ENCODE measurements around the gene GRB7.
"Not testable (repeated sequence)": the region's sequence is repeated elsewhere in the genome, so short reads cannot be mapped to it uniquely, and the experiment has no call there.

Gene GRB7

DNA sequence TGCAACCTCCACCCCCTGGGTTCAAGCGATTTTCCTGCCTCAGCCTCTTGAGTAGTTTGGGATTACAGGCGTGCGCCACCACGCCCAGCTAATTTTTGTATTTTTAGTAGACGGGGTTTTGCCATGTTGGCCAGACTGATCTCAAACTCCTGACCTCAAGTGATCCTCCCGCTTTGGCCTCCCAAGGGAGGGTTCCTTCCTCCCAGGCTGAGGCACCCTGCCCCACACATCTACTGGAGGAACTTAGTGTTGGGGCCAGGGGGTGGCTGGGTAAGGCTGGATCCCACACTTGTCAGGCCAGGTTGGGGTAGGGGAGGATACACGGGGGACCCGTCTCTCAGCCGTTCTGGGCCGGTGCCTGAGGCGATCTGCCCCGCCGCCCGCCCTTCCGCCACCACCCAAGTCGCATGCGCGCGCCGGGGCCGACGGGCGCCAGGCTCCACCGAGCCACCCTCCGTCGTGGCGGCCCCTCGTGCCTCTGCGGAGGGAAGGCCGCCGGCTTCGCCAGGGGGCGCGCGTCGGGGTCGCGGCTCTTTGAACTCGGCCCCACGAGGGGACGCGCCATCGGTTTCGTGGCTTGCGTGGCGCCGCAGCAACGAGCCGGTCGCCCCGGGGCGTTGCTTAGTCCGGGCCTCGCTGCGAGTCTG, 15.9 kb downstream of the GRB7 start:
- DNase-seq: no peak

DNA sequence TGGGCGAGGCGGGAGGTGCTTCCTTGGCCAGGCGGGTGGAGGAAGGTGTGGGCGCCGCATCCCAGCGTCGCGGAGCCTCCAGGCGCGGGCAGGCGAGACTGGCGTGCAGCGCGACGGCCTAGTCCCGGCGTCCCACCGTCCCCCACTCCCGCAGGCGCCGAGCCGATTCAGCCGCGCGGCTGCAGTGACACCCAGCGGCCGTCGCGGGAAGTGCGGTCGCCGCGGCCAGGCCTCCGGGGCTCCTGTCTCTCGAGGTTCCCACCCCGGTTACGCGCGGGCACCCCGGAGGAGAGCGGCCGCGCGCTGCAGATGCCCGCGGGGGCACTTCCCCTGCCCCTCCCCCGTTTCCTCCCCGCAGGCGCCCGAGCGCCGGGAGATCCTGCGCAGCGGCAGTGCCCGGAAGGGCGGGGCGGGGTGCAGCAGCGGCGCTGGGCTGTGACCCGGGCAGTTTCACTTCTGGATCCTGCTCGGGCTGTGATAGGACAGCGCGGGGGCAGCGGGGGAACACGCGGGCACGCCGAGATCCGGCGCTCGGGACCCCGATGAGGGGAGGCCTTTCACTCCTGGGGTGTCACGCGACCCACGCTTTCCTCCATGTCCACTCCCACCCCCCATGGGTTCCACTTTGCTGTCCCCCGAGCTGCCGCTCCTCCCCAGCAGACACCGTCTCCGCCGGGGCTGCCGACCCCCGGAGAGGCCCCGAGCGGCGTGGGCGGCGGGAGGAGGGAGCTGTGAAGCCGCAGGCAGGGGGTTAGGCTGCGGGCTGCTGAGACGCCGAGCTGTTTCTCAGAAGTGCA, 16.6 kb downstream of the GRB7 start:
- DNase-seq: peak; percentile 88

DNA sequence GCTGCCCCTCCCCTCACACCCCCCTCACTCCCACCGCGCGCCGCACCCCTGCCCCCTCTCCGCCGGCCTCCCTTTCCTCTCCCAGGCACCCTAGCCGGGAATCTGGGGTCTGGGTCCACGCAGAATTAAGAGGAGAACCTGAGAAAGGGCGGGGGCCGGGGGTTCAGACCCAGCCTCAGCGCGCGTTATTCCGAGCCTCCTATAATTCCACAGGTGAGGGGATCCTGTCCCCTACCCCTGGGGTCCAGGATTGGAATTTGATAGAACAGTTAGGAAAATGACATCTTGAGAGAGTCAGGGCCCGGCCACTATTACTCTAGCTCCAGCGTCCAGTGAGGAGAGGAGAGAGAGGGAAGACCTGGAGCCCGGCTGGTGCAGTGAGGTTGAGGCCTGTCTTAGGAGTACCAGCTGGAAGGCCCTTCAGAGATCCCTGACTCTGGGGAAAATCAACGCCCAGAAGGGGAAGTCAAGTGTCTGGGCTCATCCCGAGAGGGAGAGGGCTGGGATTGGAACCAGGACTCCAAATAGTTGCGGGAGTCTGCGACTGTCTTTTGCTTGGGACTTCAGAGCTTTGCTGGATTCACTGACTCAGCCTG, 17.3 kb downstream of the GRB7 start:
- no peak for DNase-seq

DNA sequence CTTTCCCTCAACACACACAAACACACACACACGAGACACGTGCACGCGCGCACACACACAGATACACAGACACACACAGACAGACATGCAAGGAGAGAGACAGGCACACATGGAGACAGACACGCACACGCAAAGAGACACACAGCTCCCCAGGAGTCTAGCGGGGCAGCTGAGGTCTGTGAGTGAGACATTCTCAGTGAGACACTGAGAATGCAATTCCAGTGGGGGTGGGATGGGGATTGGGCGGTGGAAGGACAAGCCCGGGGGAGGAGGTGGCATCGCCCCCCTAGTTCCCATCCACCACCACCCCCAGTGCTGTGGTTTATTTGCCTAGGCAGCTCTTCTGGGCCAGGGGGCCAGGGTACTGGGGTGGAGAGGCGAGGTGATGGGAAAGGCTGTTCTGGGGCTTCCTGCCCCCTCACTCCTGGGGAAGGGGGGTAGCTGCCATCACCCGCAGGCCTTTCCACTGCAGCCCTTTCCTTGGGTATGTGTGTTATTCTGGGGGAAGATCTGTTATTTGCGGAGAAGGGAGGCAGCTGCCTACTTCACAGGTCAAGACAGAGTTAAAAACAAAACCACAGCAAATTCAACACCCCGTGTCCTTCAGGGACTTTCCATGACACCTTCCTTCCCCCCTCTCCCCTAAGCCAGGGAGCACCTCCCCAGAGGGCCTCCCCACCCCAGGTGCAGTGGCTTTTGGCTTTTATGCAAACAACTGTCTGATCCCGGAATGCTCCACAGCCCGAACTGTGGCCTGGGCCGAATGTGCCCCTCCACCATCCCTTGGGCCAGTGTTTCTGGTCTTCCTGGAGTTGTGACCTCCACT, 18.0 kb downstream of the GRB7 start:
- no peak for DNase-seq

DNA sequence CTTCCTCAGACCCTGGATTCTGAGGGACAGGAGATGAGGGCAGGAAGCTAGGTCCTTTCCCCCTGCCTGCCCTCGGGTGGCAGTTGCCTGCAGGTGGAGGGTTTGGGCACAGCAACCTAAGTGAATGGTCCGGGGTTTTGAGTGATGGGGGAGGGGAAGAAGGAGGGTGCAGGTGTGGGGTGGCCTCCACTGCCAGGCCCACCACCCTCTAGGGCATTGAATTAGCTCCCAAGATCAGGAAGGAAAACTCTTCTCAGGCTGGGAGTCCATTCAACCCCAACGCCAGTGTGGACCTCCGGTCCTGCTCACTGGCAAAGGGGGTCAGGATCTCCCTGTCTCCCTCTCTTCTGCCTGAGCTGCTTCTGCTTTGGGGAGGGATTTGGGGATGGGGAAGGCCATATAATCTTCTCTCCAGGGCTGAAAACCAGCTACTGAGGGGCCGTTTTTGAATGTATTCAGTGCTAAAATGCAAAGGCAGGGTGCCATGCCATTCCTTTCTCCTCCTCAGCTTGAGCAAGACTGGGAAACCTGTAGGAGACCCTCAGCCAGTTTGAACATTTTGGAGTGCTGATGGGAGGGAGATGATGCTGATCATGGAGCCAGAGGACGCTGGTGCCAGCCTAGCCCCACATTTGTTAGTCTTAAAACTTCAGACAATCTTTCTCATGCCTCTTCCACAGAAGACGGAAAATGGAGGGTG, 18.8 kb downstream of the GRB7 start:
- DNase-seq: no peak

DNA sequence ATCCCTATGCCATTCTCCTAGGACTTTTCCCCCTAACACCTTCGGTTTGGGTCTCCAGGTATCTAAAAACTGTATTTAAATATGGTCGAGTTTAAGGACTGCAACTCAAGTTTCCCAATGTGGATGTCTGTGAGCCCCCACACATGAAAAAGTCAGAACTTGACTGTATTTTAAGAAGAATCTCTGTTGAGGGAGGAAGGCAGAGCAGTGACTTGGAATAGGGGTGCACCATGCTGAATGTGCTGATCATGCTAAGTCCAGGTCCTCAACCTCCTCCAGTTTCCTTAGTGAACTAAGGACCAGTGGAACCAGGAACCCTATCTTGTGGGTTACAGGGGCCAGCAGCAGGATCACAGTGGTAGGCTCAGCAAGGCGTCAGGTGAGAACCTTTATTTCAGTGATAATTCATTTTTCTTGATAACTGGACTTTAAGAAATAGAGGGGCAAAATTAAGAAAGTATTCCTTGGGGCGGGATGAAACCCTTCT, 19.5 kb downstream of the GRB7 start:
- DNase-seq: no peak

DNA sequence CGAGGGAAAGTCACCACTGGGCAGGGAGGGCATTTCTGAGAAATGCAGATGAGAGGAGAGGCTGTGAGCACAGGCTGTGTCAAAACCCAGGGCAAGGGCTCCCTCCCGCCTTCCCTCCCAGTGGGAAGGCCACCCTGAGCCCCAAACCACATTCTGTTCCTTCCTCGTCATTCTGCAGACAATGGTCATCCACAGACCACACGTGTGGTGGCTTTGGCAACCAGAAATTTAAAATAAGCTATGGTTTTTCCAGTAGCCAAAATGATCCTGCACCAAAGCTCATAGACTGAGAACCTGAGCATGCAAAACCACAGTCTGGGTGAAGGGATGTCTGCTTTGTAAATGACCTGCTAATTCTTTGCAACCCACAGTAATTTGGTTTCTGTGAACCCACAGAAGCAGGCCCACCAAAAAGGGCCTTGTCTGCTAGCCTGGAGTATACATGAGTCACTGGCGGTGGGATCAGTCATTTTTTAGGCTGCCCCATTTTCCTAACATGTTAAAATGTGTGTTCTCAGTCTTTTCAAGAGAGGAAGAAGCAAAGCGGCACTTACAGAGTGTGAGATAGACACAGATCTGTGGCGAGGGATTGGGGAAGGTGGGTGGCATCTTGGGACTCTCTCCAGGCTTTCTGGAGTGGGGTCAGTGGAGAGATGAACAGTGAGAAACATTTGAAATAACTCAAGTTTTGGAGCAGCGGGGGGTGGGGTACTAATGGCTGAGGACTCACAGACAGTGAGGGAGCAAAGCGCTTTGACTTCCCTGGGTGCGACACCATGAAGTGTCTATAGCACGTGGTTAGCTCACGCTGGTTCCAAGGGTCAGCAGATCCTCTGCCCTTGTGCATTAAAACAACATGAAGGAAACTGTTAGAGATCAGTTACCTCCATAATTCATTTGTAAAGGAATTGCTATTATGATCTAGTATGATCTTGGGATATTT, 20.5 kb downstream of the GRB7 start:
- DNase-seq: no peak

DNA sequence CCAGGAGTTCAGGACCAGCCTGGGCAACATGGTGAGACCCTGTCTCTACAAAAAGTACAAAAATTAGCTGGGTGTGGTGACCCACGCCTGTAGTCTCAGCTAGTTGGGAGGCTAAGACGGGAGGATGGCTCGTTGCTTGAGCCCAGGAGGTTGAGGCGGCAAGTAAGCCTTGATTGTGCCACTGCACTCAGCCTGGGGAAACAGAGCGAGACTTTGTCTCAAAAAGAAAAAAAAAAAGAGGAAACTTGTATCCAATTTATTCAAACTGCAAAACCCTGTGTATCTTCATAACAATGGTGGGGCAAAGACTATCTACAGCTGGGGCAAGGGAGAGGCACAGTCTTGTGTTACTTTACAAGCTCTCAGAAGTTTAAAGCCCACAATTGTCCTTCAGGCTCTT, 21.5 kb downstream of the GRB7 start:
- no peak for DNase-seq

DNA sequence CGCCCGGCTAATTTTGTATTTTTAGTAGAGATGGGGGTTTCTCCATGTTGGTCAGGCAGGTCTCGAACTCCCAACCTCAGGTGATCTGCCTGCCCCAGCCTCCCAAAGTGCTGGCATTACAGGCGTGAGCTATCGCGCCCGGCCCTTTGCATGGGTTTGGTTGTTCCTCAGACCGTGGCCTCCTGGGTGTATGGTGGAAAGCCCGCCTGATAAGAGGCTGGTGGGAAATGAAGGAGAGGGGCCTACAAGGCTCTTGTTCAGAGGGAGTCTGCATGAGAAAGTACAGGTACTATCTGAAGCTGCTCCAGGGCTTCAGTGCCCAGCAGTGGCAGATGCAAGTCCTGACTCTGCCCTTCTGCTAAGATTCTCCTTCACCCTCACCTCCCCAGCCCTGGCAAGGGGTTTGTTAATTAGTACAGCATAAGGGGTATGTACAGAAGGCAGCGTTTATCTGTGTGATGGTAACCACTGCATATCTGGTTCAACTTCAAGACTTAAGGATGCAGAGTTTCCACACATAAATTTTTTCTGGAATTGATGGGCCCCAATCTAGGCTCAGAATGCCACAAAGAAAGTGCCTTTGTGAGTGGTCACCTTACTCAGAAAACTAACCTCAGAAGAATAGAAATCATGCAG, 24.2 kb downstream of the GRB7 start:
- DNase-seq: no peak

DNA sequence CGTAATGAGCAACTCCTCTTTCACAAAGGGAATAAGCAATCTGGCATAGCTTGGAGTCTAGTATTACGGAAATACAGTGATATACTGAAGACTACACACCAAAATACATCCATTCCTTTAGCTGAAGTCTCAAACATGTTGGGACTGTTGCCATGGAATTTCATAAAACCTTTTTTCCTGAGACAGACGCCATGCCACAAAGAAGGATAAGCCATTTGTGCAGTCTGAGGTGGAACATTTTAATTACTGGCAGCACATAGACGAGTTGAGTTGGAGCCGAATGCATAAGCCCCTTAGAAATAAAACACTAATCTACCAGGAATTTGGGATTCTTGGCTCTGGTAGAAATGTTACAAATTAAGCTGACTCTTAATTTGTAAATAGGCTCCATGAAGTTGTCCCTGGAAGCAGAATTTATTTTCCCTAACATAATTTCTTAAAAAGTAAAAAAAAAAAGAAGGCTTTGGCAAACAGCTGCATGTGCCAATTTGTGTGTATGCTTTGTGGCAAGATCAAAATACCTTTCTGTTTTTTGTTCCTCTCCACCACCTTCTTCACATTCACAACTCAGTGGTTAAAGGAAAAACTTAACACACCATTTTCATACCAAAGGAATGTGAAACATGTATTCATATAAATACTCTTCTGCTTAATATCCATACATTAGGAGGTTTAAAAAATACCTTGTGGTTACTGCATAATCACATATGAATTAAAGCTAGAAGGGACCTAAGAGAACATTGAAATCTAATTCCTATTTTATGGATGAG, 25.5 kb downstream of the GRB7 start:
- DNase-seq: peak; percentile 22

DNA sequence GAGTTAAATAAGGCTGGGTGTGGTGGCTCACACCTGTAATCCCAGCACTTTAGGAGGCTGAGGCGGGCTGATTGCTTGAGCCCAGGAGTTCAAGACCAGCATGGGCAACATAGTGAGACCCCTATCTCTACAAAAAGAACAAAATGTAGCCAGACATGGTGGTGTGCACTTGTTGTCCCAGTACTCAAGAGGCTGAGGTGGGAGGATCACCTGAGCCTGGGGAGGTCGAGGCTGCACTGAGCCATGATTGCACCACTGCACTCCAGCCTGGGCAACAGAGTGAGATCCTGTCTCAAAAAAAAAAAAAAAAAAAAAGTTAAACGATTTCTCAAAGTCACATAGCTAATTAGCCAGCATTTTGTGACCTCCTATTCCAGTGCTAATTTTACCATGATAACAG, 26.4 kb downstream of the GRB7 start:
- not testable (repeated sequence) for DNase-seq

DNA sequence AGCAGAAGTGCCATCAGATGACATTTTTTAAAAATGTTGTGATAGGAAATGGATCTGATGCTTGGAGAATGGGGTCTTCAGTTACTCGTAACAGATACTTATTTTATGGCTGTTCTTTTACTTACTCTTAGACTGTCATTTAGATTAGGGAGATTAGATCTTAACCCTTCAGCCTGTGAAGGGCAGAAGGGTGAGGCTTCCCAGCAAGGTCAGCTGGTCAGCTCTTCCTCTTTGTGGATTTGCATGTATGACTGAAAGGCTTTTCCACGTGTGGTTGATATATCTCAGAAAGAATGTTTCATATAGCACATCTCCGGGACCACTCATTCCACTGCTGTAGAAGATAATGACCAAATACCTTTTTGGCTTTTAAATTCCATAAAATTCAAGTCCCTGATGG, 27.4 kb downstream of the GRB7 start:
- DNase-seq: no peak

DNA sequence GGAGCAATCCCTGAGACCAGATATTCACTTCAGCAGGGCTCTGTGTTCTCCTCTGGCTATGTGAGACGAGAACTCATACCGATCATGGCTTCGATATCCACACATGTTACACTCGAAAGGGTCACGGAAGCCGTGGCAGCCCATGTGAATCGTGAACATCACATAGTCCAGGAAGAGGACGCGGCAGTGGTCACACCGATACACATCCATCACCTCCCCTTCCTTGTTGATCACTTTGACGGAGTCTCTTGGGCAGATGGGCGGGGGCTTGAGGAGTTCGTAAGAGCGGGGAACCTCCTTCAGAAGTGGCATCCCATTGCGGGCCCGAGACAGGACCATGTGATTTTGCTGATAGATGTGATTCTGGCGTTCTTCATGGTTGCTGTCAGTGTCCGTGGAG, 28.0 kb downstream of the GRB7 start:
- DNase-seq: no peak

DNA sequence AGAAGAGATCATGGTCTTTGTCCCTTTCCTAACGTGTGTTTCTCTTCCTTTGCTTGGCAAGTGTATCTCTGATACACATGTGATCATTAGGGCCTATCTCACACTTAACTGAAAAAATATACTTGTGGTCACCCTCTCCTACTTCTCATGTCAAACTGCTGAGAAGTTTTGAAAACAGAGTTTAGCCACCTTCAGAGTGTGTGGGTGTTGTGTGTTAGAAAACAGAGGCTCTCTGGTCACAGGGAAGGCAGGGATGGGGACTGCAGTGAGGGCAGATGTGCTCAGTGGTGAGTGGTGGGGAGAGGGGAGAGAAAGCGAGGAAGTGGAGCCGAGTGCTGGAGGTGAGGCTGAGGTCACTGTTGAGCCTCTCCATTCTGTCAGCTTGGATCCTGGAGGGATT, 29.4 kb downstream of the GRB7 start:
- no peak for DNase-seq

DNA sequence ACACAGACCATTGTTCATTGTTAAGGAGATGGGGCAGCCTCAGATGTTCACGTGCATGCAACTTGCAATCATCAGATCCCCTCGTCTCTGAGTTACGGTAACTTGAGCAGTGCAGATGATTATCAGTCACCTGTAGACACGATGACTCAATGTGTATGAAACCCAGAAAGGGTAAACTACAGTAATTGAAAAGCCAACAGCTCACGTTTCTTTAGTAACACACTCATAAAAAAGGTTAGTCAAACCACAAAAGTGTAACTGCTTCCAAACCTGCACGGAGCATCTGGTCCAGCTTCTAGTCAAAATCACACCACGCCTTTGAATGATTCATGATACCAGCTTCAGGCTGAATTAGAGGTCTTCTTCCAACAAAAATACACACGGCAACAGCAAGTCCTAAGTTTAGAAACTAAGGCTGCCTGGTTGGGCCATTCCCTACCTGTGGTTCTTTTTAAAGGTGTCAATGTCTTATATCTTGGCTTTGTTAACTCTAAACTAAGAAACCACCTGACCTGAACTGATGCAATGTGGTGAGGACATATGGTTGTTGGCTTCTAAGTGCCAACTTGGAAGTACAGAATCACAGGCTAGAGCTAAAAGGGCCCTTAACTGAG, 32.3 kb downstream of the GRB7 start:
- no peak for DNase-seq

DNA sequence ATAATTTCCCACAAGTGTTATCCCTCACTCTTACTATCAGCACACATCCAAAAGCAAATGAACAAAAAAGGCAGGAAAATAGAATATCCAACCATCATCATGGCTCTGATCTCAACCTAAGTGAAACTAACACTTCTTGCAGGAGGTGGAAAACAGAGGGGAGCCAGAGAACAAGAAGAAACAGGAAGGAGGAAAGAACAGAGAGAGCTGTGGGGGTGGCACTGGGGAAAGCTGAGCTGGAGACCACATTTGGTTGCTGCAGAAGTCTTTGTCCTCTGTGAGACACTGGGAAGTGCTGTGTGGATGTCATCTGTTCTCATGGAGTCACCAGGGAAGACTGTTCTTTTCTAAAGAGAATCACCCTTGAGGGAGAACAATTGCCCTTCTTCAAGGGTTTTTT, 34.7 kb downstream of the GRB7 start:
- DNase-seq: no peak

DNA sequence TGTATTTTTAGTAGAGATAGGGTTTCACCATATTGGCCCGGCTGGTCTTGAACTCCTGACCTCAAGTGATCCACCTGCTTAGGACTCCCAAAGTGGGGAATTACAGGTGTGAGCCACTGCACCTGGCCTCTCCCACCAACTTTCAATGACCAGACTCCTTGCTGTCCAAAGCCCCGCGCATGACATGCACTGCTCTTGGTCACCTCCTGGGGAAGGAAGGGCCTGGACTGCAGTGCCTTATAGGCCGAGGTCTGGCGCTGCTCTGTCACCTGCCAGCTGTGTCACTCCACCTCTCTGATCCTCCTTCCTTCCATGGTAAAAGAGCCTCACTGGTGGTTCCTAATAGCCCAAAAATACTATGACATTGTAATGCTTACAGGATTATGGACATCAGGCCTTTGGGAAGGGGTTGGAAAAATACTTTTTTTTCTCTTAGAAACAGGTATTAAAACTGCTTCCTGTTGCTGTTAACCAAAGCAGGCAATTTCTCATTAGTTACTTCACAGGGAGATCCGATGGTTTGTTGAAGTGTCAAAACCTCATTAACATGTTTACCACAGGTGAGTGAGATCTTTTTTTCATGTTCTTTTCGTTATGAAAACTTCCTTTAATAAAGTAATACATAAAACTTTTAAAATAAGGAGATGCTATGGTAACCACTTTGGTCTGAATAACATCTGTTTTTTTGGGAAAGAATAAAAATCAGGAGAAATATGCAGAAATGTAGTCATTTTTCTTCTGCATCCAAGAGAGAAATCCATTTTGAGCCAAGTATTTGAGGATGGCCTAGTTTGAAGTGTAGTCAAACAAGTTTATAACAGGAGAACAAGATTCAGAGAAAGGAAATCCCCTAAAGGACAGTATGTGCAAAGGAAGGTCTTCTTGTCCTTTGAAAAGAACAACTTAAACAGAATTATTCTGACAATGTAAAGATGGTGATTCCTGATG, 35.5 kb downstream of the GRB7 start:
- no peak for DNase-seq

DNA sequence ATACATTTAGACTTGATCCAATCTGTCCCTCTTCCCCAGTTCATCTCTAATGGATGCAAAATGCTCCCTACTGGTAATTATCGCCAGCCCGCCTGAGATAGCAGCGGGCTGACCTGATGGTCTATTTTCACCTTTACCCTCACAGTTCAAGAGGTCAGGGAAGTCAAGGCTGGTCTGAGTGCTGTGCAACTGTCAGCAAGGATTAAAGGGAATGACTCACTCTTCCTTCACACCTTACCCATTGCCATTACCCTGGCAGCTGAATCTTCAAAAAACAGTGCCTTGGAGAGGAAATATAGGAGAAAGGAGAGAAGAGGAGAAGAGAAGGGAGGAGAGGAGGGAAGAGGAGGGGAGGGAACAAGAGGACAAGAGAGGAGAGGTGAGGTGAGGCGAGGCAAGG, 36.3 kb downstream of the GRB7 start:
- no peak for DNase-seq
